IPS-NIHi7 (cell line): ENCODE results near the gene MRPL2.
A peak's percentile ranks its signal among the peaks of the same experiment; 100 is the strongest.
"Not testable (repeated sequence)": the region's sequence is repeated elsewhere in the genome, so short reads cannot be mapped to it uniquely, and the experiment has no call there.

Source experiments
- DNase-seq: peaks from one replicate; pipeline ENCODE4 v3.0.0; 2012; ENCODE audit warnings: mixed read lengths; ENCODE audit errors: extremely low spot score

The MRPL2 gene

DNA sequence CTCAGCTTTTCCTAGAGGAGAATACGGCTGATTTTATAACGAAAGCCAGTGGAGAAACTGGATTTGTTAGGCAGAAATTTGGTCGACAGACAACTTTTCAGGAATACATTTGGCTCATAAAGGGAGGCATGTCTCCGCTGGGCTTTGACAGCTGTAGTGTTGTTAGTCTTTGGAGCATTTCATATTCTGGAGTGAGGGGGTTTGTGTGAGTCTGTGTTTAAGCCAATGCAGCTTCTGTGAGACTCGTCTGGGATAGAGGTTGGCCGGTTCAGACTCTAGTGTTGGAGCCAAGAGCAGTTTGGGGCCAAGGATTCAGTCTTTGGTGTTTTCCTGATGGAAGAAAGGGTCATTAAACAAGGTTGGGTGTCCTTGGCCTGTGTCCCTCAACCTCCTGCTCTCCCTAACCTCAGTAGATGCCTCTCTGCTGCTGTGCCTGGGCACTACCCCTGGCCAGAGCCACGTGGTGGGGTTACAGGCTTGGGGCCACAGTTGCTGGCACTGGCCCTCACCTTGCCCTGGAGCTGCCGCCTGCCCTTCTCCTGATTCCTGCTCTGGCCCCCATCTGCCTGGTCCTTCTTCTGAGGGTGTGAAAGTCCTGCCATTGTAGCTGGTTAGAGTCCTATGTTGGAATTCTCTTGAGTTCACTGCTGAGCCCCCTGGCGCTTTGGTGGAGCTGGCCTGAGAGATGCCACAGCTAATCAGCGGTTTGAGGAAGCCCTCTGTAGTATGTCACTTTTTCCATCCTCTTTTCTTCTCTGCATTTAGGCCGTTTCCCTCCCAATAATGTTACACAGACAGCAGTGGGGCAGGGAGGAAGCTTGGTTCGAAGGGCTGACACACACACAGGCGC, 23.8 kb upstream of the MRPL2 start:
- DNase-seq, result no peak

DNA sequence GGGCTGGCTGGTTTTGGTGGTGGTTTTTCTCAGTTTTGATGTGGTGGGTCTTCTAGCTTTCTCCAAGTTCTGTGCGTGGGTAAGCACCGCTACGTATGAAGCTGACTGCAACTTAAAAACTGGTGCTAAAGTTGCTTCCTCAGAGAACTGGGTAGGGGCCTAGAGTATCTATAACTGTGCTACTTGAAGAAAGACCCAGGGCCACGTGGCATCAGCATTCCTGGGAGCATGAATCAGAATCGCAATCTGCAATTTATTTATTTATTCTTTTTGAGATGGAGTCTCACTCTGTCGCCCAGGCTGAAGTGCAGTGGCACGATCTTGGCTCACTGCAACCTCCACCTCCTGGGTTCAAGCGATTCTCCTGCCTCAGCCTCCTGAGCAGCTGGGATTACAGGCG, 22.7 kb upstream of the MRPL2 start:
- not testable (repeated sequence) for DNase-seq

DNA sequence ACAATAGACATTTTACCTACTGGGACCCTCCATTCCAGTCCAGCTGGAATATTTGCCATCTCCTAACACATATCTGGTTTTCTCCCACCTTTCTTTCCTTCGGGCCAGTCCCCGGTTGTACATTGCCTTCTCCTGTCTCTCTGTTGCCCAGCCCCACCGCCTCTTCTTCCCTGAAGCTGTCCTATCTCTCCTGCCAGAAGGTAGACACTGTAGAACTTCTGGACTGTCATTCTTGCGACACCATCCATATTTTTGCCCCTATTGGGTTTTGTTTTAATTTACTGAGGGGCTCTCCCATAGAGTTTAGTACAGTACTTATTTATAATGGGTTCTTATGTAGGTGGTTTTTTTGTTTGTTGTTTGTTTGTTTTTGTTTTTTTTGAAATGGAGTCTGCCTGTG, 21.8 kb upstream of the MRPL2 start:
- no peak for DNase-seq

DNA sequence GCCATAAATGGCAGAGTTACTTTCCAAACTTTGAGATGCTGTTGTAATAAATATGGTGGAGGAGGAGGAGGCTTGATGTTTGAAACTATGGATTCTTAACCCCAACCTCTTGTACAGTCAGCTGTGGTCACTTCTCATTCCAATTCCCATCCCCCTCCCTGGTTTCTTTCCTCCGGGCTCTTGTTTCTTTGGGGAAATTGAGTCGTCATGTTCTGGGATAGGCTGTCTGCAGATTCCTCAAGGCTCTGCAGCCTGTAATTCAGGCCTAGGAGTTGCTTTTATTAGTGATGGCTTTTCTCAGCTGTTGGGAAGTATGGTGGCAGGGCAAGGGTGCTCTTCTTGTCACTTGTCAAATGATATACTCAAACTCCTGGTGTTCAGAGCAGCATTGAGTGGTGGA, 19.5 kb upstream of the MRPL2 start:
- DNase-seq, result no peak

DNA sequence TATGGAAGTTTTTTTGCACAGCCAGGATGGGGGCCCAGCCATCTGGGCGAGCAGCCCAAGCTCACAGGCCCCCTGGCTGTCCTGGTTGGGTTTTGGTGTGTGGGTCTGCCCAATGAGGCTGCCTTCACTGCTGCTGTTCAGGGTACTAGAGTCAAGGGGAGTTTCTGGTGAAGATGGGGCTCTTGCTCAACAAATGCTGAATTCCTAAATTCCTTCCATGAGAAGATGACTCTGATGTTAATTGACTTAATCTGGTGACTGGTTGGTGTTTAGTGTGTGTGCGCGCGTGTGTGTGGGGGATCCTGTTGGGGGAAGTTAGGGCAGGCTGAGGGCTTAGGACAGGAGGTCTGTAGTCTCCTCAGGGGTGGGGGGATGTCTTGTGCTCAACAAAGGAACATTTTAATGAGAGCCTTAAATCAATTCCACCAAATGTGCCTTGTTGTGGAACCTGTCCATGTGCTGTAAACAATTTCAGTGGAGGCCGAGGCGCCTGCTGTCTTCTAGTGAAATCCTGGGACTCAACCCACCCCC, 18.8 kb upstream of the MRPL2 start:
- DNase-seq, result no peak

DNA sequence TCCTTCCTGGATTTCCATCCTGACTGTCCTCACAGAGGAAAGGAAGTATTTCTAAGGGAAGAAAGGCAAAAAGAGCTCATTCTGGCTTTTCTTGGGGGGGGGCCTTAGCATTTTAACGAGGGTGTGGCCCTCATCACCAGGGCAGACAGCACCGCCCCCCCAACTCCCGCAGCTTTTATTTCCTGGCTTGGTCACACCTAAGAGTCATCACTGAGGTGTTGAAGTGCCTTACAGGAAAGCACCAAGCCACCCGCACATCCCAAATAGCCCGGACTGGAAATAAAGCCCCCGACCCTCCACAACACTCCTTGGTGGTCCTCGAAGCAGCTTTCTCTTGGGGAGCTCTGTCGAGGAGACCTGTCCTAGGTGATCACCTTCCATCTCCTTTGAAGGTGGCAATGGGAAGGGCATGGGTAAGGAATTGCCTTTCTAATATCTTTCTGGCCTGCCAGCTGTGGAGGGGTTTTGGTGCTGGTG, 18.1 kb upstream of the MRPL2 start:
- no peak for DNase-seq

DNA sequence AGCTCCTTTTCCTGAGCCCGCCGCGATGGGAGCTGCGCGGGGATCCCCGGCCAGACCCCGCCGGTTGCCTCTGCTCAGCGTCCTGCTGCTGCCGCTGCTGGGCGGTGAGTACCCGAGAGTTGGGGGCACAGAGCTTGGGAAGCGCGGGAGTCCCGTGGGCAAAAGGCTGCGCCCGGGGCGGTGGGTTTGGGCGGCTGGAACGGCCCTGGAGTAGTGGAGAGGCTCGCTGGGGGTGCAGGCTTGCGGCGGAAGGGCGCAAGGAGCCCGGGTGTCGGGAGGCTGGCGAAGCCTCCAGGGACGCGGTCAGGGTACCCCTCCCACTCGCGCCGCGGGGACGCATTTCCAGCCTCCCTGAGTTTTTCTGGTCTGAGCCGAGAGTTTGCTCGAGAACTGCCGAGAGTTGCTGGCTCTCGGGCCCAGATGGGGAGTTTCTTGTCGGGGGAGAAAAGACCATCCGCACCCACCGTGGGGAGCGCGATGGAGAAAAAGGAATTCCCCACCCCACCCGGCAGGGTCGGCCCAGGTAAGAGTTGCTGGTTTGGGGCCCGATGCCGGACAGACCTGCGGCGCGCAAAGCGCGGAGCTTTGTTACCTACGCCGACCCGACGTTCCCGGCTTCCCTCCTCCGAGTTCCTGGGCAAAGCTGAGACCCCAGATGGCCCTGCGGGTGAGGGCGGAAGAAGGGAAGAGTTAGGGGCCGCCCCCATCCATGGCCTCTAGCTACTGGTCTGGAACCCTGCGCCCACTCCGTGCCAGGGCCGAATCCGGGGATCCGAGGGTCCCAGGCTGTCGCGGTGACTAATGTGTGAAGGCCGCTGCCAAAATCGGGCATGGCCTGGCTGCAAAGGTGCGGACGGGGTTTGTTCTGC, 17.5 kb upstream of the MRPL2 start:
- DNase-seq, result peak; percentile 38

DNA sequence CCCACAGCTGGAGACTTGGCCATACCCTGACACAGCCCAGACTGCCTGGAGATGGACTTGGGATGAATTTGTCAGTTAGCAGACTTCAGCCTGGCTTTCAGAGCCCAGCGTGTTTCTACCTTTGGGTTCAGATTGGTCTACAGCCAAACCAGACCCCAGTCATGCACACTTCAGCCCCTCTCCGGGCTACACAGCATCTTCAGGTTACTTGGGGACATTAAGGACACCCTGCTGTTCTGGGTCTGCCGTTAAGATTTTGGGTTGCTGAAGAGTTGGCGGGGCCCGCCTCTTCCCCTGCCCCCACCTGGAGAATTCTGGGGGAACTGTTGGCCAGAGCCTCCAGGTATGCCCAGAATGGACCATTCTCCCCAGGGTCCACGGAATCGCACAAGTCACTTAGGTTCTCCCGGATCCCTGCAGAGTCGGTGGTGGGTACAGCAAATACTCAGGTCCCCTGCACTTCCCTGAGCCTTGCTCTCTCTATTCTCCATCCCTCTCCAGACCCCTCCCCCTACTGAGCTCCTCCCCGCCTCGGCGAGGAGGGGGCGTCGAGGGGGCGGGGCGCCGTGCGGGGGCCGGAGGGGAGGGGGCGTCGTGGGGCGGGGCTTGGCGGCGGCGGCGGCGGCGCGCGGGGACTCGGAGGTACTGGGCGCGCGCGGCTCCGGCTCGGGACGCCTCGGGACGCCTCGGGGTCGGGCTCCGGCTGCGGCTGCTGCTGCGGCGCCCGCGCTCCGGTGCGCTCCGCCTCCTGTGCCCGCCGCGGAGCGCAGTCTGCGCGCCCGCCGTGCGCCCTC, 16.6 kb upstream of the MRPL2 start, which contains the start of gene PTK7:
PTK7 (plus strand) TSS at position 645 of the 794 bp plus-strand sequence. CDS start 175 bp downstream, outside the sequence.
- DNase-seq, result peak; percentile 94

DNA sequence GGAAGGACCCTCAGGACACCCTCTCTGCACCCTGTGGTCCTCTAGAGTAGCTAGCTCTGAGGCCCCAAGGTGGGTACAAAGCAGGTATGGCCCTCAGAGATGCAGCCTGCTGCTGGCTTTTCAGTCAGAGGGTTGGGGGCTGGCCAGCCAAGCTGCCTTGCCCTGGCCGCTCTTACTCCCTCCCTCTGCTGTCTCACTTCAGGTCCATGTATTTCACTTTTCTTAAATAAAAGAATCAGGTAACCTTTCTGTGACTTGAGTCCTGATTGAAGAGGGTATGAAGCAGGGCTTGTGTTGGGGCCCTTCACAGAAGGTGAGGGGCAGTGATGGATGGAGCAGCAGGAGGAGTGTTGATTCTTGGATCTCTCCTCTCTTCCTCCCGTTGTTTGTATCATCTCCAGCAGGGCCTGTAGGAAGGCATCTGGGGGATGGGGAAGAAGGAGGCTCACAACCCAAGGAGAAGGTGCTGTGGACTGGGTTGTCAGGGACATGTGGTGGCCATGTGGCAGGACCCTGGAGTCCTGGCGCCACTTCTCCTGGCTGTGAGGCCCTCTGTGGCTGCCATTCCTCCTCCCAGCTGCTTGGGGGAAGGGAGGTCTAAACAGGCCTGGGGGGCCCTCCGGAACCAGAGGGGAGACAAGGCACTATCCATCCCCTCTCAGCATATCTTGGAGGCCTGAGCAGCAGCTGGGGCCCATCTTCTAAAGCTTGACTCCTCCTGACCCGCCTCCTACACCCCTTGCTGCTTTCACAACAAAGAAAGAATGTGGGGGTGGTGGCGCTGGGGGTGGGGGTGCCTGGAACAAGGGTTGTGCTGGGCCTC, 15.8 kb upstream of the MRPL2 start:
- DNase-seq, result no peak

DNA sequence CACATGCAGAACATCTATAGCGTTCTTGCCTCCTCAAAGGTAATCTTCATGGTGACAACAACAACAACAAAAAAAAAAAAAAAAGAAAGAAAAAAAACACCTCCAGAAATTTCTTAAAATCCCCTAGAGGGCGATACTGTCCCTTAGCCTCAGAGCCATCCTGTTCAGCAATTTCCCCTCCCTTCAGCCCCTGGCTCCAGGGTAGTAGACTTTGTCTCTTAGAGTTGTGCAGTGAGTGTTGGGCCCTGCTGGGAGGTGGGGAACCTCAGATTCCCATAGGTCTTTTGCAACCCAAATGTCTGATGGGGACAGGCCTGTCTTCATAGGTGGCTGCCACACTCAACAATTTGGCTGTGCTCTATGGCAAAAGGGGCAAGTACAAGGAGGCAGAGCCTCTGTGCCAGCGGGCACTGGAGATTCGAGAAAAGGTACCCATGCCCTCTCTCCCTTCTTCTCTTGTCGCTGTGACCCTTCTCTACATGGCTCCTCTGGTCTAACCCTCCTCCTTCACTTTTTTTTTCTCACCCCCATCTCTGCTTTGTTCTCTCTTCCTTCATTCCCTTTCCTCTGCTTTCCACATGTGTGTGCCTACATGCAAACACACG, 10.9 kb upstream of the MRPL2 start:
- peak; percentile 76 for DNase-seq

DNA sequence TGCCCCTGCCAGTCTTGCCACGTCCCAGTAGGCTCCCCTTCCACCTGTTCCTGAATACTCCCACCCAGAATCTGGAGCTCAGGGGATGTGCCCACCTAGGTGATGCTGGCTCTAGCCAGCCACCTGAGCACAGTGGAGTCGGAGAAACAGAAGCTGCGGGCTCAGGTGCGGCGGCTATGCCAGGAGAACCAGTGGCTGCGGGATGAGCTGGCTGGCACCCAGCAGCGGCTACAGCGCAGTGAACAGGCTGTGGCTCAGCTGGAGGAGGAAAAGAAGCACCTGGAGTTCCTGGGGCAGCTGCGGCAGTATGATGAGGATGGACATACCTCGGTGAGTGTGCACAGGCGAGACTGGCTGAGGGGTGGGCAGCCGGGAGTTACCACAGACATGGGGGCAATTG, 3.6 kb upstream of the MRPL2 start:
- DNase-seq, result no peak

DNA sequence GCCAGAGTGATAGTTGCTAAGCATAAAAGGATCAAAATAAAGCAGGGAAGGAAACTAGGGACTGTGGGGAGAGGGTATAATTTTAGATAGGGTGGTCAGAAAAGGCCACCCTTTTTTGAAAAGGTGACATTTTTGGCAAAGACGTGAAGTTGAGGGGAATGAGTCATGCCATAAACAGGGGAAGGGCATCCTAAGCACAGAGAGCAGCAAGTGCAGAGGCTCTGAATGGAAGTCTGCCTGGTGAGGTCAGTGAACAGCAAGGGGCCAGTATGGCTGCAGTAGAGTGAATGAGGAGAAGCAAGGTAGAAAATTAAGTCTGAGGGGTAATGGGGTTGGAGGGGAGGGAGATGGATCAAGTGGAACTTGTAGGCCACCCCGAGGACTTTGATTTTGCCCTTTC, 2.6 kb upstream of the MRPL2 start:
- no peak for DNase-seq

DNA sequence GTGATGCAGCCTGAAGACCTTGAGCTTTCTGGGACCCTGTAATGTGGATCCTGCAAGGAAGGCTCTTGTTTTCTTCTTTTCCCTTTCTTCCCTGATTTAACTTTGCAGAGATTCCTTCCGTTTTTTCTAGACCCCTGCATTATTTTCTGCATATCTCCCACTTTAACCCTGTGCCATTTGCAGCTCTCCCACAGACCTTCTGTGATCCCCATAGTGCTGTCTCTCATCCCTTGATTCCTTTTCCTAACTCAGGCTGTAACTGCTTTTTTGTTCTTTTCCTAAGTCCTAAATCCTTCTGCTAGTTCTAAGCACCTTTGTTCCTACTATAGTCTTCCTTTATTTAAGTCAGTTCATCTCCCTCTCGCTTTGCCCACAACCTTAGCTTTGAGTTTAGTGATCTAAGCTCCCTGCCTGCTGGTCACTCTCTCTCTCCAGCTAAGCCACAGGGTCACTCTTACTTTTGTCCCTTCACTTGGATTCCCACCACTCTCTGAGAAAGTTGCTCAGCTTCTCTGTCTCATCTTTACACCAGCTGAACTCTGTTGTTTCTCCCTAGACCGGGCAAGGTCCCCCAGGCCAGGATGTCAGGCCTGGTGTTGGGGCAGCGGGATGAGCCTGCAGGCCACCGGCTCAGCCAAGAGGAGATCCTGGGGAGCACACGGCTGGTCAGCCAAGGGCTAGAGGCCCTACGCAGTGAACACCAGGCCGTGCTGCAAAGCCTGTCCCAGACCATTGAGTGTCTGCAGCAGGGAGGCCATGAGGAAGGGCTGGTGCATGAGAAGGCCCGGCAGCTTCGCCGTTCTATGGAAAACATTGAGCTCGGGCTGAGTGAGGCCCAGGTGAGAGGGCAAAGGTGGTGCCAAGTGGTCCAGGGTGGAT, 1.8 kb upstream of the MRPL2 start:
- no peak for DNase-seq

DNA sequence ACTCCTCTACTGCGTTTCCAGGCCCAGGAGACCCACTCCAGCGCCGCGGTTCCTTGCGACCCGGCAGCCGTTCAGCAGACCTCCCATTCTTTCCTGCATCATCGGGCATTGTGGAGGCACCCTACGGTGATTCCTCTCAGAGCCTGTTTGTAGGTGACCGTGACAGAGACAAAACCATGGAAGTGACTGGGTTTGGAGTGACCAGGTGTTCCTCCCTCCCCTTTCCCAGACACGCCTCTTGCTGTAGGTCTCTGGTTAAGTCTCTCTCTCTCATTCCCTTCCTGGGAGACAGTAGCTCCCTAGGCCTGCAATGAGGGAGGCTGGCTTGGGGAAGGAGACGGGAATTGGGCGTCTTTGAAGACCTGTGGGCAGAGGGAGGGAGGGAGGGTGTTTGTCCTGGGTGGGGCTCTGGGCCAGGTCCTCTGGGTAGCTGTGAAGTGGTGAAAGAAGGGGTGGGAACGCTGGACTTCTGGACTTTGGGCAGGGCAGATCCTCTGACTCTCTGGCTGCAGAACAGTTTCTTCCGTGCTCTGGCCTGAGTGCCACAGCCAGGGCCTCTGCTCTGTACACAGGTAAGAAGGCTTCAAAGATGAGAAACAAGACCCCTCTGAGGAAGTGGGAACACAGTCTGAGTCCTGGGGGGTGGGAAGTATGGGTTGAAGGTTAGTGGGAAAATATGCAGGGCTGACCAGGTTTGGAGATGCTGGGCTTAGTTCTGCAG, 960 bp upstream of the MRPL2 start:
- peak; percentile 43 for DNase-seq

DNA sequence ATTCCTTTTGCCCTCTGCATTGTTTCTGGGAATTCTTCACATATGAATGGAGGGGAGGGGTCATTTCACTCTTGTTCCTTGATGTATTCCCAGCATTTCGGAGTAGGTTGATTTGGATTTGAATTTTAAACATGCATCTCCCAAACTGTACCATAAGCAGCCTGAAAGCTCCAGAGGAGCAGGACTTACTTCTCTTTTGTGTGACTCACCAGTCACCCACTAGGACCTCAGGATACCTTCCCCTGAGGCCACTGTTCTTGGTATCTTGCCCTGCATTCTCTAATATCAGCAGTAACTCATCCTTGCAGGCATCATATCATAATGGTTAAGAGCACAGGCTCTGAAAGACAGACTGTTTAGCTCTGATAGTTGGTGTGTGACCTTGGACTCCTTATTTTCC, 703 bp downstream of the MRPL2 start:
- DNase-seq, result no peak

DNA sequence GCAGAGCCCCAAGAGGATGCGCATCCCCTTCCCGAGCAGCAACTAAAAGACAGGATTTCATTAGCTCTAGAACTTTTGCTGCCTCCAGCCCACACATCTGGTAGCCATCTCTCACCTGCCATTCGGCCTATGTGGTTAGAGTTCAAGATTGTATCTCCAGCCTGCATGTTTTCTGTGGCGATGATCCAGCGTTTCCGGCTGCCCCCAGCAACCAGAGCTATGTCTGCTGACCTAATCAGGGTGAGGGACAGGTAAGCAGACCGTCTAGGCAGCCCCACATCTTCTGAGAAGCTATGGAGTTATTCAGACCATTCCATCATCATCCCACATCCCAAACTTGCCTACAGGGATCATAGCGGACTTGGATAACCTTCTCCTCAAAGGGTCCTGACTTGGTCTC, 3.3 kb downstream of the MRPL2 start:
- DNase-seq, result no peak

DNA sequence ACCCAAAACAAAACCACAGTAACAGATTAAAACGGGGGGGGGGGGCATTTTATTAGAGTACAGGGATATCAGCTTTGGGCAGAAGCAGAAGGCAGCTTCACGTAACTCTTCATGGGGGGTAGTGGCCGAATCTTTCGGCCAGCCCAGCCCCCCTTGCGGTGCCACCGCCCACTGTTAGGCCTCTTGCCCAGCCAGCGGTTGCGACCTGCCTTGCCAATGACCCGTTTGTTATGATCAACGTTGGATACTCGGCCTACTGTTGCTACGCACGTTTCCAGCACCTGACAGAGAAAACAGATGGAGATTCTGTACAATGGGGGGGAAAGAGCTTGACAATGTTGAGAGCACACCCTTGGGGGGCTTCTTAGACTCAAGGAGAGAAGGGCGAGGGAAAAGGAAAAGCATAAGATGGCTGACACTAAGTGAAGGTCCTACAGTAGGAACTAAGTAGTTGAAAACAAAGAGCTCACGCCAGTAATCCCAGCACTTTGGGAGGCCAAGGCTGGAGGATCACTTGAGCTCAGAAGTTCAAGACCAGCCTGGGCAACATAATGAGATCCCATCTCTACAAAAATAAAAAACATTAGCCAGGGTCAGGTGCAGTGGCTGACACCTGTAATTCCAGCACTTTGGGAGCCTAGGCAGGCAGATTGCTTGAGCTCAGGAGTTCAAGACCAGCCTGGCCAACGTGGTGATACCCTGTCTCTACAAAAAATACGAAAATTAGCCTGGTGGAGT, 4.9 kb downstream of the MRPL2 start:
- DNase-seq, result no peak
